HepG2 (cell line): ENCODE results near the gene SYNJ2.
"Not testable (repeated sequence)": the region's sequence is repeated elsewhere in the genome, so short reads cannot be mapped to it uniquely, and the experiment has no call there.

Experiments
- EZH2 ChIP-seq: conservative IDR thresholded peaks from 2 replicates; pipeline ENCODE4 v1.6.1; 2012; ENCODE audit warnings: mild to moderate bottlenecking, low read depth, low read length, moderate library complexity
- NFIC ChIP-seq: IDR thresholded peaks from 2 replicates; pipeline ENCODE4 v1.6.1; 2012; ENCODE audit warnings: mild to moderate bottlenecking, low read length, inconsistent platforms
- POLR2G ChIP-seq: fragments of 200-400 bp; formaldehyde crosslinking; IDR thresholded peaks from 2 replicates; pipeline ENCODE4 v1.6.1; 2018; ENCODE audit warnings: mild to moderate bottlenecking, low read depth, low read length, moderate library complexity
- SAP130 ChIP-seq: IDR thresholded peaks from 2 replicates; pipeline ENCODE4 v1.6.1; 2016; ENCODE audit warnings: low read depth
- SKIL ChIP-seq: sonication (generic); formaldehyde crosslinking; IDR thresholded peaks from 2 replicates; pipeline ENCODE4 v1.8.0; 2022; ENCODE audit warnings: missing genetic modification reagents, mild to moderate bottlenecking, moderate library complexity, borderline replicate concordance
- TEAD2 ChIP-seq: sonication (generic); formaldehyde crosslinking; IDR thresholded peaks from 2 replicates; pipeline ENCODE4 v1.9.0; 2021; ENCODE audit warnings: missing genetic modification reagents
- ZNF292 ChIP-seq: sonication (generic); formaldehyde crosslinking; IDR thresholded peaks from 2 replicates; pipeline ENCODE4 v1.8.1; 2022; ENCODE audit warnings: mild to moderate bottlenecking, low read depth, missing genetic modification reagents, borderline replicate concordance

- not testable (repeated sequence) for TF ChIP-seq POLR2G; ZNF292; SKIL (CRISPR knock-in tag); EZH2; NFIC; SAP130 (CRISPR knock-in tag); TEAD2
Observed at GRCh38 chr6:157940375-157941036, 41.2 kb upstream of the SYNJ2 start.
